ENCODE measurements around the gene TPCN2. TPM values are rescaled to one million over a fixed set of nuclear protein-coding genes. Genes with fewer than 3 reads are reported as not detected.

The TPCN2 gene
- total and polyA plus RNA-seq, 2 experiments from 2014 or later: 39.4 to 42.2 TPM

GRCh38 chr11:69102732-69103615 lies 54.2 kb downstream of the TPCN2 start:
- H3K4me1 ChIP-seq (ENCODE audit: low read depth): no peaks in the 10 kb centered on the region
- H3K36me3 ChIP-seq: no peaks in the 10 kb centered on the region
- no peak overlapping the region for H3K27ac ChIP-seq
- H3K9me3 ChIP-seq (ENCODE audit: low read depth): no peaks in the 10 kb centered on the region
- H3K4me3 ChIP-seq: no peak overlapping the region
- TF ChIP-seq, protein P1, sequence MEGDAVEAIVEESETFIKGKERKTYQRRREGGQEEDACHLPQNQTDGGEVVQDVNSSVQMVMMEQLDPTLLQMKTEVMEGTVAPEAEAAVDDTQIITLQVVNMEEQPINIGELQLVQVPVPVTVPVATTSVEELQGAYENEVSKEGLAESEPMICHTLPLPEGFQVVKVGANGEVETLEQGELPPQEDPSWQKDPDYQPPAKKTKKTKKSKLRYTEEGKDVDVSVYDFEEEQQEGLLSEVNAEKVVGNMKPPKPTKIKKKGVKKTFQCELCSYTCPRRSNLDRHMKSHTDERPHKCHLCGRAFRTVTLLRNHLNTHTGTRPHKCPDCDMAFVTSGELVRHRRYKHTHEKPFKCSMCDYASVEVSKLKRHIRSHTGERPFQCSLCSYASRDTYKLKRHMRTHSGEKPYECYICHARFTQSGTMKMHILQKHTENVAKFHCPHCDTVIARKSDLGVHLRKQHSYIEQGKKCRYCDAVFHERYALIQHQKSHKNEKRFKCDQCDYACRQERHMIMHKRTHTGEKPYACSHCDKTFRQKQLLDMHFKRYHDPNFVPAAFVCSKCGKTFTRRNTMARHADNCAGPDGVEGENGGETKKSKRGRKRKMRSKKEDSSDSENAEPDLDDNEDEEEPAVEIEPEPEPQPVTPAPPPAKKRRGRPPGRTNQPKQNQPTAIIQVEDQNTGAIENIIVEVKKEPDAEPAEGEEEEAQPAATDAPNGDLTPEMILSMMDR (IDR thresholded peaks at IDR 0.05; ENCODE audit: low read depth, low read length): peak; percentile 6
- H3K27me3 ChIP-seq: no peaks in the 10 kb centered on the region
- no peak for DNase-seq (ENCODE audit: low read depth in 1 of 2, low spot score in 1 of 2)

DNA sequence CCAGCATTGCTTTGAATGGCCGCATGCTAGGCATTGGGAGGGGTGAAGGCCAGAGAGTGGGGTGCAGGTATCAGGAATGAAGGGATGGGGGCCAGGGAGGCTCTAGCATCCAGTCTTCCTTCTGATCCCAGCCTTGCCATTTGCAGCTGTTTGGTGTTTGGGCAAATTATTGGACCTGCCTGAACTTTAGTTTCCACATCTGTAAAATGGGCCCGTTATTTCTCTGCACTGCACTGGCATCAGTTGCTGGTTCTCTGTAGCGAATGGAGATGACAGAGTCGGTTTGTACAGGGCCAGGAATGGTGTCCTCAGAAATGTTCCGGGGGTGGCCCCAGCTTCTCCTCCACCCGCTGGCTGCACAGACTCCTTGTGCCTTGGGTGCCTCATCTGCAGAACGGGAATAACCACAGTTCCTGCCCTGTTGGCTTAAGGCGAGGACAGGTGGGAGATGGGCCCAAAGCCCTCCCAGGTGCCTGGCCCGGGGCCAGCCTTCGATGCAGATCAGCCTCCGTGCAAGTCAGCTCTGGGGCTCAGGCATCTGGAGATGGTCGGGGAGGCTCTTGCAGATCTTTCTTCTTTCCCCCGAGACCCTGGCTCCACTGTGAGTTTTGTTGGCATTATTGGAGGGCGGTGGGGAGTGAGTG lies 55.6 kb downstream of the TPCN2 start:
- Histone ChIP-seq H3K4me3 (no peak overlapping the region), H3K27me3 (no peaks in the 10 kb centered on the region), H3K36me3 (no peaks in the 10 kb centered on the region), H3K4me1 (ENCODE audit: low read depth) (no peaks in the 10 kb centered on the region), H3K27ac (no peak overlapping the region), H3K9me3 (ENCODE audit: low read depth) (no peaks in the 10 kb centered on the region)
- DNase-seq (ENCODE audit: low read depth in 1 of 2, low spot score in 1 of 2): no peak
- TF ChIP-seq, protein P1 (IDR thresholded peaks at IDR 0.05; ENCODE audit: low read depth, low read length): no peak

DNA sequence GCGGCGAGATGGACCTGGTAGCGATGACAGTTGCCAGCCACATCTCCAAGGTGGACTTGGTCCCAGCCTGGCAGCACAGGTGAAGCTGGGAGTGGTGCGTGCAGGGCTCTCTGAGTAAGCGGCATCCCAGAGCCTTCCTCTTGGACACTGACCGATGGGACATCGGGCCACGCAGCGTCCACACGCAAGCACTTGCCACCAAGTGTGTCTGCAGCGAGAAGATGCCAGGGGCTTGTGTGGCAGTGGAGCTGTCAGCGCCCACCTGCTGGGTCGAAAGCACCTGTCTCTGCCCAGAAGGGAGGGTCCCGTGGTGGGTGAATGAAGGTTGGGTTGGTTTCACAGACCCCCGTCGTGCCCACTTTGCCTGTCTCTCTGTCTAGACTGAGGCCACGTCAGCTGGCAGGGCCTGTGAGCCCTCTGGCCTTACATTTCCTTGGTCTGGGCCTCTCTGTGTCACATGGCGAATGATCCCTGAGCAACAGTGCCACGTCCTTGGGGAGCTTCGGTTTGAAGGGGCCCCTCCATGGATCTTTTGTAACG lies 56.2 kb downstream of the TPCN2 start:
- no peak for DNase-seq (ENCODE audit: low read depth in 1 of 2, low spot score in 1 of 2)
- Histone ChIP-seq H3K27ac (no peak overlapping the region), H3K9me3 (ENCODE audit: low read depth) (no peaks in the 10 kb centered on the region), H3K4me1 (ENCODE audit: low read depth) (no peaks in the 10 kb centered on the region), H3K36me3 (no peaks in the 10 kb centered on the region), H3K4me3 (no peak overlapping the region), H3K27me3 (no peaks in the 10 kb centered on the region)
- TF ChIP-seq, protein P1 (IDR thresholded peaks at IDR 0.05; ENCODE audit: low read depth, low read length): no peak

DNA sequence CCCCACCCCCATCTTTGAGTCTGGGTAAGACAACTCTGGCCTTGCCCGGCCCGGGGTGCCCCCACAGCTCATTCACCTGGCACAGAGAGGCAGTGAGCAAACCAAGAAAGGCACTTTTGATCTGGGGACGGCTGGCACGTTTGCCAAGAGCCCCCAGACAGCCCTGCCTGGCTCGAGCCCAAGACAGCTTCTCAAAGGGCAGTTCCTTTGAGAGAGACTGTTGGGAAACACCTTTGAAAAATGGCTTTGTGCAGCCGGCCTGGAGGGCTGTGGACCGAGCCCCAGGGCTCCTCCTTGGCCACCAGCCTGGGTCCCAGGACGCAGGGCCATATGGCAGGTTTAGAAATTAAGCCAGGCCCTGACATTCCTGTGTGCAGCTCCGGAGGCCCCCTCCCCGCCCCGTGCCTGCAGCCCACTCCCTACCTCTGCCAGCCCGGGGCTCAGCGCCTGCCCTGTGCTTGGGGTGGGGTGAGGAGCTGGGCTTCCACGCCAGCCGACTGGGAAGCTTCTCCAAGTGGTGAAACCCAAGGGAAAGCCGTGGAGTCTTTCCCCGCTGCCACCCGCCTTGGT lies 56.8 kb downstream of the TPCN2 start:
- H3K27ac ChIP-seq: no peak overlapping the region
- H3K4me3 ChIP-seq: no peak overlapping the region
- TF ChIP-seq, protein P1 (IDR thresholded peaks at IDR 0.05; ENCODE audit: low read depth, low read length): no peak
- H3K27me3 ChIP-seq: no peaks in the 10 kb centered on the region
- no peaks in the 10 kb centered on the region for H3K4me1 ChIP-seq (ENCODE audit: low read depth)
- no peaks in the 10 kb centered on the region for H3K36me3 ChIP-seq
- no peak for DNase-seq (ENCODE audit: low read depth in 1 of 2, low spot score in 1 of 2)
- no peaks in the 10 kb centered on the region for H3K9me3 ChIP-seq (ENCODE audit: low read depth)

DNA sequence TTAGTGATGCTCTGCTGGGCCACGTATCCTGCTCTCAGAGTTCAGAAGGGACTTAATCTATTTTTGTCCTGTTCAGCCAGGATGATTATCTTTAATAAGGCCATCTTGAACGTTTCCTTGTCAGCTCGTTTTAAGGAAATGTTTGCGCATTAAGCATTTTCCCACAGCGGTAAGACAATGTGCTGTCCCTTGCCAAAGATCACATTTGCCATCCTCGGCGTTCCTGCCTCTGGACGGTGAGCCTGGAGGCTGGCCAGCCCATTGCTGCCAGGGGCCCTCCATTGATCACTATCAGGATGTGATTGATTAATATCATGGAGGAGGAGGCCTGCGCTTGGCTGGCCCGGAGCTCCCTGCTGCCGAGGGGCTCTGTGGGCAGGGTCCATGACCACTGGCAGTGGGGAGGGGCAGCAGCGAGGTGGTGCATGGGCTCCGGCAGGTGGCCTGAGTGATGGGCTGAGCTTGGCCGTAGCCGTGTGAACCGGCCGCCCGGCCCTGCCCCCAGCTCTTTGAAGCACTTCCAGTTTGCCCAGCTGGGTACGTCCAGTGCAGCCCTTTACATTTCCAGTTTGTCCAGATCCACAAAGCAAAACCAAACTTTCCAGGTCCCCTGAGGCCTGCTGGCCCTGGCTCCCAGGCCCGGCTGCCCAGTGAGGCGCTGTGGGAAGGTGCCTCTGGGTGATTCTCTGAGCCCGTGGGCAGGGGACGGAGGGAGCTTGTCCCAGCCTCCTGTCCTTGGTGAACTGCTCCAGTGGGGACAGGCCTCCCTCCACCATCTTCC lies 57.5 kb downstream of the TPCN2 start:
- TF ChIP-seq, protein P1 (IDR thresholded peaks at IDR 0.05; ENCODE audit: low read depth, low read length): no peak
- H3K36me3 ChIP-seq: no peaks in the 10 kb centered on the region
- no peak for DNase-seq (ENCODE audit: low read depth in 1 of 2, low spot score in 1 of 2)
- no peak overlapping the region for H3K4me3 ChIP-seq
- no peaks in the 10 kb centered on the region for H3K9me3 ChIP-seq (ENCODE audit: low read depth)
- H3K27me3 ChIP-seq: no peaks in the 10 kb centered on the region
- no peaks in the 10 kb centered on the region for H3K4me1 ChIP-seq (ENCODE audit: low read depth)
- H3K27ac ChIP-seq: no peak overlapping the region

All from cardiac muscle cell (in vitro differentiated cells and primary cell).